ENCODE measurements around the gene GPC5.

DNA sequence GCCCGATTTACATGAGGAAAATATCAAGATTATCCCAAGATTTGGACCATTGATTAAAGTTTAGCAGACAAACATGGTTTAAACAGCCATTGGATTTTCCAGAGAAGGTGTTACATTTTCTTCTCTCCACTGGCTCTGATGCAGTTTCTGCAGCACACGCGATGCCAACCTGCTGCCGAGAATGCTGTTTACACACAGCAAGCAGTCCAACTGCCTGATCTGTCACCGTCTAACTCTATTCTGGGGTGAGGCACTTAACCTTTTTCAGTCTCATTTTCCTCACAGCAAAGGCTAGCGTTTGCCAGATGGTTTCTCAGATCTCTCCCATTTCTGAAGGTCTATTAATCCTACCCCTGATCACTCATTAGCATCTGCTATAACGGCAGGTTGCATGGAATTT, 1064.7 kb downstream of the GPC5 start:
- TF ChIP-seq, protein P1, sequence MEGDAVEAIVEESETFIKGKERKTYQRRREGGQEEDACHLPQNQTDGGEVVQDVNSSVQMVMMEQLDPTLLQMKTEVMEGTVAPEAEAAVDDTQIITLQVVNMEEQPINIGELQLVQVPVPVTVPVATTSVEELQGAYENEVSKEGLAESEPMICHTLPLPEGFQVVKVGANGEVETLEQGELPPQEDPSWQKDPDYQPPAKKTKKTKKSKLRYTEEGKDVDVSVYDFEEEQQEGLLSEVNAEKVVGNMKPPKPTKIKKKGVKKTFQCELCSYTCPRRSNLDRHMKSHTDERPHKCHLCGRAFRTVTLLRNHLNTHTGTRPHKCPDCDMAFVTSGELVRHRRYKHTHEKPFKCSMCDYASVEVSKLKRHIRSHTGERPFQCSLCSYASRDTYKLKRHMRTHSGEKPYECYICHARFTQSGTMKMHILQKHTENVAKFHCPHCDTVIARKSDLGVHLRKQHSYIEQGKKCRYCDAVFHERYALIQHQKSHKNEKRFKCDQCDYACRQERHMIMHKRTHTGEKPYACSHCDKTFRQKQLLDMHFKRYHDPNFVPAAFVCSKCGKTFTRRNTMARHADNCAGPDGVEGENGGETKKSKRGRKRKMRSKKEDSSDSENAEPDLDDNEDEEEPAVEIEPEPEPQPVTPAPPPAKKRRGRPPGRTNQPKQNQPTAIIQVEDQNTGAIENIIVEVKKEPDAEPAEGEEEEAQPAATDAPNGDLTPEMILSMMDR (IDR thresholded peaks at IDR 0.05) = no peak
- TF ChIP-seq POLR2A (IDR thresholded peaks at IDR 0.05) = no peak
